ENCODE data around the gene ADA.

GRCh38 chr20:44573501-44573869 lies 78.0 kb downstream of the ADA start:
- TF ChIP-seq EZH2phosphoT487 (IDR thresholded peaks at IDR 0.05; ENCODE audit: insufficient read depth, low read depth) = no peak
- no peak for TF ChIP-seq EZH2 (IDR thresholded peaks at IDR 0.05; ENCODE audit: insufficient read depth, poor library complexity, severe bottlenecking)

Data from GM23248 (cell line).